VCaP (cell line): ENCODE results near the gene RAB8A.

Experiments used
- H3K27ac ChIP-seq: fragments of 450-650 bp; 2 replicates; pipeline ENCODE4 v1.5.1; 2017
- TF ChIP-seq, protein P1 (sequence below): fragments of 450-650 bp; conservative IDR thresholded peaks from 2 replicates; pipeline ENCODE4 v1.5.1; 2017; ENCODE audit warnings: mild to moderate bottlenecking, moderate library complexity

The RAB8A gene

DNA sequence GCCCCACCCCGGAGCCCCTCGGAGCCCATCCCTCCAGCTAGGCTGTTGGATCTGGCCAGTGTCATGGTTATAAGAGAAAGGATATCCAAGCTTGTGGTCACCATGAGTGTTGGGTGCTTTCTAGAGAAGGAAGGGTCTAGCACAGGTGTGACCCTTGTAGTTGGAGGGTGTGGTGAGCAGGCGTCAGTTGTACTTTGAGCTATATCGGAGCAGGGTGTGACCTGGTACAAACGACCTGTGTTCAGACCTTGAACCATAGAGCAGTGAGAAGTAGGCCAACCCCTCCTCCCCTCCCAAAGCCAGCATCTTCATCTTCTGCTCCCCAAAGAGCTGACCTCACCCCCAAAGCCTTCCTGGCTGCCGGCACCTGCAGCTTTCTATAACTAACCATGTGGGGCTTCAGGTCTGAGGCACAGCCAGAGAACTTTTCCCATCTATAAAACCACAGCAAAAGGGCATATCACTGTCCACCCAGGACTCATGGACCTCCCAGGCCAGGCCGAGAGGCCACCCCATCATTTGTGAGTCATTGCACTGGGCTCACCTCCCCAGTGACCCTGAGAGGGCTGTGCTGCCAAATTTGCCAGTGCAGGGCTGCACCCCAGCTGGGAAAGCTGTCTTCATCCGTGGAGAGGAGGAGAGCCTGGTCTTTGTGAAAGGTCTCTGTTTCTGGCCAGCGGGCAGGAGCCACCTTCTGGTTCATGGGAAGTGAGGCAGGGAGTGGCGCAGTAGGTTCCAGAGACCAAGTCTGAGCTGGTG lies 14.2 kb downstream of the RAB8A start:
- TF ChIP-seq, protein P1, sequence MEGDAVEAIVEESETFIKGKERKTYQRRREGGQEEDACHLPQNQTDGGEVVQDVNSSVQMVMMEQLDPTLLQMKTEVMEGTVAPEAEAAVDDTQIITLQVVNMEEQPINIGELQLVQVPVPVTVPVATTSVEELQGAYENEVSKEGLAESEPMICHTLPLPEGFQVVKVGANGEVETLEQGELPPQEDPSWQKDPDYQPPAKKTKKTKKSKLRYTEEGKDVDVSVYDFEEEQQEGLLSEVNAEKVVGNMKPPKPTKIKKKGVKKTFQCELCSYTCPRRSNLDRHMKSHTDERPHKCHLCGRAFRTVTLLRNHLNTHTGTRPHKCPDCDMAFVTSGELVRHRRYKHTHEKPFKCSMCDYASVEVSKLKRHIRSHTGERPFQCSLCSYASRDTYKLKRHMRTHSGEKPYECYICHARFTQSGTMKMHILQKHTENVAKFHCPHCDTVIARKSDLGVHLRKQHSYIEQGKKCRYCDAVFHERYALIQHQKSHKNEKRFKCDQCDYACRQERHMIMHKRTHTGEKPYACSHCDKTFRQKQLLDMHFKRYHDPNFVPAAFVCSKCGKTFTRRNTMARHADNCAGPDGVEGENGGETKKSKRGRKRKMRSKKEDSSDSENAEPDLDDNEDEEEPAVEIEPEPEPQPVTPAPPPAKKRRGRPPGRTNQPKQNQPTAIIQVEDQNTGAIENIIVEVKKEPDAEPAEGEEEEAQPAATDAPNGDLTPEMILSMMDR: no peak
- no peak overlapping the region for H3K27ac ChIP-seq

DNA sequence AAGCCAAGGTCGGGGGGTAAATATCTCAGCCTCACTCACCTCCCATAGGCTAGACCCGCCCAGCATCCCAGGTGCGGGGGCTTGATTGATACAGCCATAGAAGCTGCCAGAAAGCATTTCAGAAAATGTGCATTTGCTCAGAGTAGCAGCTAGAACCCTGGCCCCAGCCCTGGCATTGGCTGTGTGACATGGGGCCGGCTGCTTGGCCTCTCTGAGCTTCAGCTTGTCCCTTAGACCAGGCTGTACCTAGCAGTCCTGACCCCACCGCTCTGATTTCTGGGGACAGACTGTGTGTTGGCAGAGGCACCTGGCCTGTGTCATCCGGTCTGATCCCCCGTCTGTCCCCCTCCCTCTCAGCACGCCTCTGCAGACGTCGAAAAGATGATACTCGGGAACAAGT lies 15.4 kb downstream of the RAB8A start:
- TF ChIP-seq, protein P1: no peak
- no peak overlapping the region for H3K27ac ChIP-seq

DNA sequence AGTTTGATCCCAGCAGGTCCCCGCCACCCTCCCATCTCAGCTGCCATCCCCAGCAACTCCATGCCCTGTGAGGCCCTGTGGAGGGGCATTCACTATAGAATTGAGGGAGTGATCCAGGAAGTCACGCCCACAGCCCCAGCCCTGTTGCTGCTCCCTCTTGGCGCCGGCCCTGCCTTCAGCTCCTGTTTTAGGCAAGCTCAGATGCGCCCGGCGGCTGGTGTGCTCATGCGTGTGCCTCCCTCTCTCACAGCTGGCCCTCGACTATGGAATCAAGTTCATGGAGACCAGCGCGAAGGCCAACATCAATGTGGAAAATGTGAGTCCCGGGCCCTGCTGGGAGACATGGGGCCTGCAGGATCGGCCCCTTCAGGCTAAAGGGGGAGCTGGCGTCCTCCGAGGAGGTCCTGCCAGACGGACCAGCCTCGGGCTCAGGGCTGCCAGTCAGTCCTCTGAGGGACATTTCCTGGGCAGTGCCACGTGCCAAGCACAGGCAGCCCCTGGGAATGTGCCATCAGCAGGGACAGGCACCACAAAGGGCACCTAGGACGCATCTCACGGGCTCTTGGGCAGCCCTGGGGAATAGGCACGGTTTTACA lies 16.2 kb downstream of the RAB8A start:
- no peak overlapping the region for H3K27ac ChIP-seq
- TF ChIP-seq, protein P1: no peak

DNA sequence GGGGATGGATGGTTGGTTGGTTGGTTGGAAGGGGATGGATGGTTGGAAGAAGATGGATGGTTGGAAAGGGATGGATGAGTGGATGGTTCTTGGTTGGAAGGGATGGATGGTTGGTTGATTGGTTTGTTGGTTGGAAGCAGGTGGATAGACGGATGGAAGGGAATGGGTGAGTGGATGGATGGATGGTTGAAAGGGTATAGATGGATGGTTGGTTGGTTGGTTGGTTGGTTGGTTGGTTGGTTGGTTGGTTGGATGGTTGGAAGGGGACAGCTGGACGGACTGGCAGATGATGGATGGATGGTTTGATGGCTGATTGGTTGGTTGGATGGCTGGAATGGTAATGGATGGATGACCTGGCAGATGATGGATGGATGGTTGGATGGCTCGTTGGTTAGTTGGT lies 20.0 kb downstream of the RAB8A start:
- TF ChIP-seq, protein P1: no peak
- no peak overlapping the region for H3K27ac ChIP-seq

DNA sequence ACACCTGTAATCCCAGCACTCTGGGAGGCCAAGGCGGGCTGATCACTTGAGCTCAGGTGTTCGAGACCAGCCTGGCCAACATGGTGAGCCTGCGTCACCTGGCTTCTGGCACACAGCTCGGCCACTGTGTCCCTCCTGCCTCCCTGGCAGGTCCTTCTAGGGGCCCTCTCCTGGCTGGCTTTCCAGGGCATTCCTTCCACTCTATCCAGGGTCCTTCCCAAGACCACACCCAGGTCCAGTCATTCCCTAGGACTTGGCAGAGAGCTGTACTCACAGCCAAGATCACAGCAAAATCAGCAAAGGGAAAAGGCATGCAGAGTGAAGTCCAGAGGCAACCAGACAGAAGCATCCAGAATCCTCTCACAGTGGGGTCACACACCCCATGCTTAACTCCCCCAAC lies 22.1 kb downstream of the RAB8A start:
- TF ChIP-seq, protein P1: no peak
- H3K27ac ChIP-seq: no peak overlapping the region

DNA sequence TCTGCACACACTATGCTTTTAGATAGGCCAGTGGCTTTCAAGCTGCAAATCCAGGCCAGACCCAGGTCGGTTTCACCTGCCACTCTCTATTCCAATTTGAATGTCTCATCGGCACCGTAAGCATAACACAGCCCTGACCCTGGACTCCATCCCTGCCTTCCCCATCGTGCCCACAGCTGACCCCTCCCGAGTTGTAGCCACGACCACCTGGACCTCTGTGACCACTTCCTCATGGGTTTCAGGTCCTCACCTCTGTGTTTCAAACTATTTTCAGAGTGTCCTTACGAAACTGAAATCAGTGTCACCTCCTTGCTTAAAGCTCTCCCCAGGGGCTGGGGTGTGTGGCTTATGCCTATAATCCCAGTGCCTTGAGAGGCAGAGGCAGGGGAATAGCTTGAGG lies 22.8 kb downstream of the RAB8A start:
- no peak overlapping the region for H3K27ac ChIP-seq
- TF ChIP-seq, protein P1: no peak

DNA sequence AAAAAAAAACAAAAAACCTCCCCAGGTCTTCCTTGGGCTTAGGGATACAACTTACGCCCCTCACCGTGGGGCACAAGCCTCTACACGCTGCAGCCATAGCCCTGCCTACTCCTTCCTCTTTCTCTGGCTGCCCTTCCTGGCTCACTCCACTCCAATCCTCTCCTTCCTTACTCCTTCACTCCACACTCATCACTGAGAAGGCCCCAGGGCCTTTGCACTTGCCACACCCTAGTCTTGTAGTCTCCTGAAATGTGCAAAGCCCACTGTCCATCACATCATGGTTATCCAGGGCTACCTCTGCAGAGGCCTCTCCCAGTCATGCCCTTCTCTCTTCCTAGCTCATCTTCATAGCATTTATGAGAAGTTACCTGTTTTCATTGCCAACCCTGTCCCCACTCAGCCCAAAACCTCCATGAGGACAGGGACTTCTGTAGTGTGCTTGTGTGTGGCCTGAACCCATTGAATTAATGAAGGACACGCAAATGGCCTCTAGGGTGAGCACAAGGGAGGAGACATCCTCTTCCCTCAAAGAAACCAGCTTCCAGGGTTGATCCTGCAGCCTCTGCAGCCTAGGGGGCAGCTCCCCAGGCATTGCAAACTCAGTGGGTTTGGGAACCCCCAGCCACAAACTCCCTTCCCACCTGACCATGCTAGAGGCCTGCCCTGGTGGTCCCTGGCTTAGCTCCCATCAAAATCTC lies 23.9 kb downstream of the RAB8A start:
- H3K27ac ChIP-seq: no peak overlapping the region
- TF ChIP-seq, protein P1: no peak
